K562 (cell line): ENCODE data around the gene GDF2. TPM values are rescaled to one million over a fixed set of nuclear protein-coding genes. Genes with fewer than 3 reads are reported as not detected.

ENCODE experiments used
- E4F1 ChIP-seq: fragments of 250-450 bp; sonication (Bioruptor Pico); IDR thresholded peaks from 2 replicates; pipeline ENCODE4 v1.5.0; 2021; ENCODE audit warnings: mild to moderate bottlenecking, borderline replicate concordance
- EHMT2 ChIP-seq: fragments of 450-650 bp; IDR thresholded peaks from 2 replicates; pipeline ENCODE4 v1.6.1; 2018; ENCODE audit warnings: antibody characterized with exemption
- FOXA1 ChIP-seq: fragments of 450-650 bp; IDR thresholded peaks from 2 replicates; pipeline ENCODE4 v1.6.1; 2016; ENCODE audit warnings: mild to moderate bottlenecking, borderline replicate concordance
- GTF2A2 ChIP-seq: IDR thresholded peaks from 2 replicates; pipeline ENCODE4 v1.6.1; 2016; ENCODE audit warnings: mild to moderate bottlenecking, missing genetic modification characterization, missing compliant biosample characterization
- HDAC2 ChIP-seq: fragments of 450-650 bp; IDR thresholded peaks from 2 replicates; pipeline ENCODE4 v1.6.1; 2016; ENCODE audit warnings: mild to moderate bottlenecking
- HMGXB4 ChIP-seq: sonication (generic); formaldehyde crosslinking; IDR thresholded peaks from 2 replicates; pipeline ENCODE4 v1.8.1; 2023; ENCODE audit warnings: mild to moderate bottlenecking, missing genetic modification reagents
- IRF2 ChIP-seq: sonication (generic); formaldehyde crosslinking; IDR thresholded peaks from 2 replicates; pipeline ENCODE4 v1.8.1; 2022; ENCODE audit warnings: mild to moderate bottlenecking, missing genetic modification reagents
- KLF10 ChIP-seq: fragments of 250-450 bp; sonication (Bioruptor Pico); IDR thresholded peaks from 2 replicates; pipeline ENCODE4 v1.6.1; 2021; ENCODE audit warnings: matching md5 sums
- SIN3A ChIP-seq, 2 experiments: fragments of 150-350 bp in 1 of 2; IDR thresholded peaks; 2 replicates each; pipeline ENCODE4 v1.6.1; 2011 to 2016; ENCODE audit warnings: borderline replicate concordance in 2 of 2, low read depth in 2 of 2, low read length in 2 of 2, mild to moderate bottlenecking in 2 of 2, moderate library complexity in 2 of 2; ENCODE audit not compliant: control insufficient read depth in 1 of 2
- ZNF507 ChIP-seq: conservative IDR thresholded peaks from 2 replicates; pipeline ENCODE4 v1.6.1; 2017; ENCODE audit warnings: missing genetic modification characterization, missing compliant biosample characterization
- ZNF644 ChIP-seq: fragments of 200-800 bp; sonication (Bioruptor generic); IDR thresholded peaks from 2 replicates; pipeline ENCODE4 v1.6.1; 2016; ENCODE audit warnings: low read depth, missing genetic modification characterization, missing compliant biosample characterization
- ZNF830 ChIP-seq: fragments of 250-450 bp; sonication (Bioruptor Pico); IDR thresholded peaks from 2 replicates; pipeline ENCODE4 v1.5.0; 2021; ENCODE audit warnings: mild to moderate bottlenecking
- polyA plus RNA-seq, 8 experiments: library from polyadenylated mRNA; depleted of rRNA in 4 of 8; stranded (reverse) in 5 of 8; unstranded in 3 of 8; fragments of >200 nt; fragmentation: Nextera tagmentation in 2 of 8; fragmentation: Illumina TruSeq in 1 of 8; extraction: Ambion mirVana in 2 of 8; extraction: Trizol in 1 of 8; gene quantifications; 2 replicates each; pipeline versions ENCODE4 v1.2.1 to v1.2.3, GENCODE V29; 2011 to 2014; ENCODE audit warnings: inconsistent platforms in 1 of 8, missing spikeins in 1 of 8
- total RNA-seq, 7 experiments: library from RNA; depleted of rRNA in 6 of 7; stranded (reverse); fragments of >200 nt in 6 of 7; fragmentation: Illumina TruSeq in 2 of 7; extraction: Trizol in 2 of 7; gene quantifications; 2 replicates each; pipeline versions ENCODE4 v1.2.1 to v1.2.3, GENCODE V29; 2011 to 2021; ENCODE audit warnings: low replicate concordance in 1 of 7
- TF ChIP-seq, protein P1 (sequence below): fragments of 450-650 bp; IDR thresholded peaks from 2 replicates; pipeline ENCODE4 v1.6.1; 2017; ENCODE audit warnings: antibody characterized with exemption
- TF ChIP-seq, protein P2 (sequence below): IDR thresholded peaks from 2 replicates; pipeline ENCODE4 v1.6.1; 2016; ENCODE audit warnings: missing genetic modification characterization, missing compliant biosample characterization

GDF2 gene
- total and polyA plus RNA-seq, 9 of the 15 experiments (the other 6 are each of a cell fraction or from before 2014, with no cell fraction given): 0.08 to 0.58 (median 0.27) TPM; not detected in 2

GRCh38 chr10:47306387-47307210 lies 15.7 kb upstream of the GDF2 start (continued):
- TF ChIP-seq EHMT2 (peak; percentile 31; the same call in 1 of the 2 replicates), GTF2A2 (tag) (no peak), SIN3A (IDR thresholded peaks at IDR 0.05; ENCODE audit: borderline replicate concordance in 2 of 2, control insufficient read depth in 1 of 2, low read depth in 2 of 2, low read length in 2 of 2) (no peak), HMGXB4 (CRISPR knock-in tag) (no peak), ZNF830 (no peak), IRF2 (CRISPR knock-in tag) (no peak), FOXA1 (no peak), HDAC2 (peak; percentile 88), E4F1 (CRISPR knock-in tag) (no peak), KLF10 (CRISPR knock-in tag) (no peak), ZNF507 (no peak), ZNF644 (tag) (no peak)
- TF ChIP-seq, protein P1, sequence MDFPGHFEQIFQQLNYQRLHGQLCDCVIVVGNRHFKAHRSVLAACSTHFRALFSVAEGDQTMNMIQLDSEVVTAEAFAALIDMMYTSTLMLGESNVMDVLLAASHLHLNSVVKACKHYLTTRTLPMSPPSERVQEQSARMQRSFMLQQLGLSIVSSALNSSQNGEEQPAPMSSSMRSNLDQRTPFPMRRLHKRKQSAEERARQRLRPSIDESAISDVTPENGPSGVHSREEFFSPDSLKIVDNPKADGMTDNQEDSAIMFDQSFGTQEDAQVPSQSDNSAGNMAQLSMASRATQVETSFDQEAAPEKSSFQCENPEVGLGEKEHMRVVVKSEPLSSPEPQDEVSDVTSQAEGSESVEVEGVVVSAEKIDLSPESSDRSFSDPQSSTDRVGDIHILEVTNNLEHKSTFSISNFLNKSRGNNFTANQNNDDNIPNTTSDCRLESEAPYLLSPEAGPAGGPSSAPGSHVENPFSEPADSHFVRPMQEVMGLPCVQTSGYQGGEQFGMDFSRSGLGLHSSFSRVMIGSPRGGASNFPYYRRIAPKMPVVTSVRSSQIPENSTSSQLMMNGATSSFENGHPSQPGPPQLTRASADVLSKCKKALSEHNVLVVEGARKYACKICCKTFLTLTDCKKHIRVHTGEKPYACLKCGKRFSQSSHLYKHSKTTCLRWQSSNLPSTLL: no peak
- TF ChIP-seq, protein P2, sequence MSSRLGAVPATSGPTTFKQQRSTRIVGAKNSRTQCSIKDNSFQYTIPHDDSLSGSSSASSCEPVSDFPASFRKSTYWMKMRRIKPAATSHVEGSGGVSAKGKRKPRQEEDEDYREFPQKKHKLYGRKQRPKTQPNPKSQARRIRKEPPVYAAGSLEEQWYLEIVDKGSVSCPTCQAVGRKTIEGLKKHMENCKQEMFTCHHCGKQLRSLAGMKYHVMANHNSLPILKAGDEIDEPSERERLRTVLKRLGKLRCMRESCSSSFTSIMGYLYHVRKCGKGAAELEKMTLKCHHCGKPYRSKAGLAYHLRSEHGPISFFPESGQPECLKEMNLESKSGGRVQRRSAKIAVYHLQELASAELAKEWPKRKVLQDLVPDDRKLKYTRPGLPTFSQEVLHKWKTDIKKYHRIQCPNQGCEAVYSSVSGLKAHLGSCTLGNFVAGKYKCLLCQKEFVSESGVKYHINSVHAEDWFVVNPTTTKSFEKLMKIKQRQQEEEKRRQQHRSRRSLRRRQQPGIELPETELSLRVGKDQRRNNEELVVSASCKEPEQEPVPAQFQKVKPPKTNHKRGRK (tag): no peak
